PFSK-1 (cell line): ENCODE data around the gene TNFRSF17.

Source experiments
- FOXP2 ChIP-seq: optimal IDR thresholded peaks from 2 replicates; pipeline ENCODE3; 2011; ENCODE audit warnings: borderline replicate concordance, control low read depth, inconsistent platforms; ENCODE audit not compliant: insufficient read depth; ENCODE audit errors: extremely low read length, extremely low read depth
- POLR2AphosphoS5 ChIP-seq: IDR thresholded peaks from 2 replicates; pipeline ENCODE4 v1.6.1; 2012; ENCODE audit warnings: low read depth, mild to moderate bottlenecking, control low read depth, low read length, moderate library complexity
- SIN3A ChIP-seq: IDR thresholded peaks from 2 replicates; pipeline ENCODE4 v1.6.1; 2012; ENCODE audit warnings: mild to moderate bottlenecking, low read length, moderate library complexity, borderline replicate concordance; ENCODE audit not compliant: insufficient read depth
- TAF1 ChIP-seq: IDR thresholded peaks from 2 replicates; pipeline ENCODE4 v1.6.1; 2012; ENCODE audit warnings: low read length, control low read depth, borderline replicate concordance; ENCODE audit not compliant: insufficient read depth
- TF ChIP-seq, protein P1 (sequence below), 2 experiments: IDR thresholded peaks; 2 replicates each; pipeline versions ENCODE4 v1.6.1 to v1.8.0; 2011 to 2012; ENCODE audit warnings: low read depth in 2 of 2, low read length in 2 of 2, control low read depth in 1 of 2, inconsistent platforms in 1 of 2, mild to moderate bottlenecking in 1 of 2, moderate library complexity in 1 of 2; ENCODE audit not compliant: insufficient read depth in 1 of 2

Gene TNFRSF17

DNA sequence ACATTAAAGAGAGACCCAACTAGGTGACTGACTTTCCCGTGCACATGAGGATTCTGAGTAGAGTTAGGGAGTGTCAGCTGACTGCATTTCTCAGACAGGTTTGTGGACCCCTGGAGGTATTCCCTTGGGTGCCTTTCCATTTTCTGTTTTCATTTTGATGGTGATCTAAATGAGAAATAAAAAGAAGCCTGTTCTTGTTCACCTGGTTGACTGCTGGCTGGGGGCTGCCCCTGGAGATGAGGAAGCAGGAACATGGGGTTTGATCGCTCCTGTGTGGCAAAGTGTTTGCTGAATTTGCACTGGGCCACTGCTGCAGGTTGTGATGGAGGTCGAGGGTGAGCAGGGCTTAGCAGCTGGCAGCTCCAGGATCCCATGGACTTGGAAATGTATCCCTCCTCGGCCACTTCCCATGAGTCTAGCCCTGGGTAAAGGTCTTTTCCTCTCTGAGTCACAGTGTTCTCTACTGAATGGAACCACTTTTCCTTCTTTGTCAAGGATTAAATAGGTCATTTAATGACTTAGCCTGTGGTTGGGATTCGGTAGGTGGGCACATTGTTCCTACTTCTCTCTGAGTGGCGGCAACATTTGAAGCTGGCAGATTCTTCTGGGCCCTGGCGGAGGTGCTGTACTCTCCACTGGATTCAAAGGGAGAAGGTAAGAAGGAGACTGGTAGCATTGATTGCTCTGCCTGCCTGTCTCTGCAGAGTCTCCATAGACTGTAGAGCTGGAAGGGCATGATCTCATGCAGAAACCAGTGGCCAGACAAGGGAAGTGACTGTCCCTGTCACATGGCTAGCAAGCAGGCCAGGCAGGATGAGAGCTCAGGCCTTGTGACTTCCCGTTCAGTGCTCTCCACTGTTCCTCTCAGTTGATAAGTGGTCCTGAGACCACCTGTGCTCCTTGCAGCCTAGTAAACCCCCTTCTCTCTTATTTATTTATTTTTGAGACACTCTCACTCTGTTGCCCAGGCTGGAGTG, 29.4 kb downstream of the TNFRSF17 start:
- TF ChIP-seq FOXP2 (no peak), POLR2AphosphoS5 (no peak), SIN3A (no peak), TAF1 (no peak)
- TF ChIP-seq, protein P1, sequence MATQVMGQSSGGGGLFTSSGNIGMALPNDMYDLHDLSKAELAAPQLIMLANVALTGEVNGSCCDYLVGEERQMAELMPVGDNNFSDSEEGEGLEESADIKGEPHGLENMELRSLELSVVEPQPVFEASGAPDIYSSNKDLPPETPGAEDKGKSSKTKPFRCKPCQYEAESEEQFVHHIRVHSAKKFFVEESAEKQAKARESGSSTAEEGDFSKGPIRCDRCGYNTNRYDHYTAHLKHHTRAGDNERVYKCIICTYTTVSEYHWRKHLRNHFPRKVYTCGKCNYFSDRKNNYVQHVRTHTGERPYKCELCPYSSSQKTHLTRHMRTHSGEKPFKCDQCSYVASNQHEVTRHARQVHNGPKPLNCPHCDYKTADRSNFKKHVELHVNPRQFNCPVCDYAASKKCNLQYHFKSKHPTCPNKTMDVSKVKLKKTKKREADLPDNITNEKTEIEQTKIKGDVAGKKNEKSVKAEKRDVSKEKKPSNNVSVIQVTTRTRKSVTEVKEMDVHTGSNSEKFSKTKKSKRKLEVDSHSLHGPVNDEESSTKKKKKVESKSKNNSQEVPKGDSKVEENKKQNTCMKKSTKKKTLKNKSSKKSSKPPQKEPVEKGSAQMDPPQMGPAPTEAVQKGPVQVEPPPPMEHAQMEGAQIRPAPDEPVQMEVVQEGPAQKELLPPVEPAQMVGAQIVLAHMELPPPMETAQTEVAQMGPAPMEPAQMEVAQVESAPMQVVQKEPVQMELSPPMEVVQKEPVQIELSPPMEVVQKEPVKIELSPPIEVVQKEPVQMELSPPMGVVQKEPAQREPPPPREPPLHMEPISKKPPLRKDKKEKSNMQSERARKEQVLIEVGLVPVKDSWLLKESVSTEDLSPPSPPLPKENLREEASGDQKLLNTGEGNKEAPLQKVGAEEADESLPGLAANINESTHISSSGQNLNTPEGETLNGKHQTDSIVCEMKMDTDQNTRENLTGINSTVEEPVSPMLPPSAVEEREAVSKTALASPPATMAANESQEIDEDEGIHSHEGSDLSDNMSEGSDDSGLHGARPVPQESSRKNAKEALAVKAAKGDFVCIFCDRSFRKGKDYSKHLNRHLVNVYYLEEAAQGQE (IDR thresholded peaks at IDR 0.05; ENCODE audit: insufficient read depth in 1 of 2, low read depth in 2 of 2, low read length in 2 of 2), result no peak

- TF ChIP-seq, protein P1 (IDR thresholded peaks at IDR 0.05; ENCODE audit: insufficient read depth in 1 of 2, low read depth in 2 of 2, low read length in 2 of 2), result no peak
- TF ChIP-seq SIN3A (no peak), FOXP2 (no peak), POLR2AphosphoS5 (no peak), TAF1 (no peak)
Observed at GRCh38 chr16:11996433-11997330, 31.7 kb downstream of the TNFRSF17 start.

- TF ChIP-seq, protein P1 (IDR thresholded peaks at IDR 0.05; ENCODE audit: insufficient read depth in 1 of 2, low read depth in 2 of 2, low read length in 2 of 2), result no peak
- TF ChIP-seq TAF1 (no peak), POLR2AphosphoS5 (no peak), SIN3A (no peak), FOXP2 (no peak)
Observed at GRCh38 chr16:12000032-12000431, 35.0 kb downstream of the TNFRSF17 start.

GRCh38 chr16:12002447-12003006, 37.5 kb downstream of the TNFRSF17 start:
- TF ChIP-seq FOXP2 (no peak), SIN3A (no peak), TAF1 (no peak), POLR2AphosphoS5 (no peak)
- TF ChIP-seq, protein P1 (IDR thresholded peaks at IDR 0.05; ENCODE audit: insufficient read depth in 1 of 2, low read depth in 2 of 2, low read length in 2 of 2), result no peak
